ENCODE results near the gene ASPSCR1. TPM values are rescaled to one million over a fixed set of nuclear protein-coding genes. Genes with fewer than 3 reads are reported as not detected.

The ASPSCR1 gene
- total and polyA plus RNA-seq, 2 of the 13 experiments (the other 11 are each of a cell fraction or from before 2014, with no cell fraction given): 274 to 314 TPM

DNA sequence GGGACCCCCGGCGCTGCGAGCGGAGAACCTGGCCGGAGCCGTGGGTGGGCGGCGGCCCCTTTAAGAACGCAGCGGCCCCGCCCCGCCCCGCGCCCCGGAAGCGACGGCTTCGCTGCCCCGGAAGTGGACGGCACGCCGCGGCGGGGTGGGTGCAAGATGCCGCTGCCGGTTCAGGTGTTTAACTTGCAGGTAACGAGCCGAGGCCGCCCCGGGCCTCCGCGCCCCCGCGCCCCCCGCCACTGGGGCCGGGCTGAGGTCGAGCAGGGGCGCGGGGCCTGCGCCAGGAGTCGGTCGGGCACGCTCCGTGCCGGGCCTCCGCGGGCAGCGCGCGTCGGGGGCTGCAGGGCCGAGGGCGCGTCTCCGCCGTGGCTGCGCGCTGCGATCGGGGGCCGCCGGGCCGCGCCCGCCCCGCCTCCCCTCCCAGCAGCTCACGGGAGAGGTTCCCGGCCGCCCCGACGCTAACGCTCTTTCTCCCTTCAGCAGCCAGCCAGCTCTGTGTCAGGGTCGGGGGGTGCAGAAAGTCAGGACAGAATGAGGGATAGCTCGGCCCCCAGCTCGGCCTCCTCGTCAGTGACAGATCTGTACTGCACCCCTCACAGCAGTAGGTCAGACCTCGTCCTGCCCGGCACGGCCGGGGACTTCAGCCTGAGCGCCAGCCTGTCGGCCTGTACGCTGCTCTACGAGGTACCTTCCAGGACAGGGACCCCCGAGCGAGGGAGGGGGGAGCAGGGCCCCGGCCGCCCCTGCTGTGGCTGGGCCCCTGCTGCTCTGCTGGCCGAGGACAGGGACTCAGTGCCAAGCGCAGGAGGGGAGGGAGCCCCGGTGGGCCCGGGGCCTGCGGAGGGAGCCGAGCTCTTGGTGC lies 74.6 kb downstream of the ASPSCR1 start, which contains the start of the genes GPS1 and RFNG (continued):
- TF ChIP-seq SP1 (IDR thresholded peaks at IDR 0.05) (no peak), SP1 (CRISPR knock-in tag; IDR thresholded peaks at IDR 0.05) (peak; percentile 87), MED1 (CRISPR knock-in tag; IDR thresholded peaks at IDR 0.05) (peak; percentile 24; the same call in 1 of the 2 replicates), MAX (IDR thresholded peaks at IDR 0.05) (peak; percentile 67), SRF (IDR thresholded peaks at IDR 0.05; ENCODE audit: low read depth, low read length) (0 out of 2 replicates have a peak, but pooled peaks have one; percentile 4), FOXK1 (CRISPR knock-in tag; IDR thresholded peaks at IDR 0.05; ENCODE audit: borderline replicate concordance, low read depth) (peak; percentile 41; the same call in 1 of the 2 replicates), NFKB2 (CRISPR knock-in tag; IDR thresholded peaks at IDR 0.05; ENCODE audit: borderline replicate concordance) (0 out of 2 replicates have a peak, but pooled peaks have one; percentile 2), MAZ (IDR thresholded peaks at IDR 0.05; ENCODE audit: borderline replicate concordance, low read depth, low read length) (peak; percentile 84), MAZ (CRISPR knock-in tag; IDR thresholded peaks at IDR 0.05; ENCODE audit: low read depth) (peak; percentile 82)
- TF ChIP-seq, protein P1, sequence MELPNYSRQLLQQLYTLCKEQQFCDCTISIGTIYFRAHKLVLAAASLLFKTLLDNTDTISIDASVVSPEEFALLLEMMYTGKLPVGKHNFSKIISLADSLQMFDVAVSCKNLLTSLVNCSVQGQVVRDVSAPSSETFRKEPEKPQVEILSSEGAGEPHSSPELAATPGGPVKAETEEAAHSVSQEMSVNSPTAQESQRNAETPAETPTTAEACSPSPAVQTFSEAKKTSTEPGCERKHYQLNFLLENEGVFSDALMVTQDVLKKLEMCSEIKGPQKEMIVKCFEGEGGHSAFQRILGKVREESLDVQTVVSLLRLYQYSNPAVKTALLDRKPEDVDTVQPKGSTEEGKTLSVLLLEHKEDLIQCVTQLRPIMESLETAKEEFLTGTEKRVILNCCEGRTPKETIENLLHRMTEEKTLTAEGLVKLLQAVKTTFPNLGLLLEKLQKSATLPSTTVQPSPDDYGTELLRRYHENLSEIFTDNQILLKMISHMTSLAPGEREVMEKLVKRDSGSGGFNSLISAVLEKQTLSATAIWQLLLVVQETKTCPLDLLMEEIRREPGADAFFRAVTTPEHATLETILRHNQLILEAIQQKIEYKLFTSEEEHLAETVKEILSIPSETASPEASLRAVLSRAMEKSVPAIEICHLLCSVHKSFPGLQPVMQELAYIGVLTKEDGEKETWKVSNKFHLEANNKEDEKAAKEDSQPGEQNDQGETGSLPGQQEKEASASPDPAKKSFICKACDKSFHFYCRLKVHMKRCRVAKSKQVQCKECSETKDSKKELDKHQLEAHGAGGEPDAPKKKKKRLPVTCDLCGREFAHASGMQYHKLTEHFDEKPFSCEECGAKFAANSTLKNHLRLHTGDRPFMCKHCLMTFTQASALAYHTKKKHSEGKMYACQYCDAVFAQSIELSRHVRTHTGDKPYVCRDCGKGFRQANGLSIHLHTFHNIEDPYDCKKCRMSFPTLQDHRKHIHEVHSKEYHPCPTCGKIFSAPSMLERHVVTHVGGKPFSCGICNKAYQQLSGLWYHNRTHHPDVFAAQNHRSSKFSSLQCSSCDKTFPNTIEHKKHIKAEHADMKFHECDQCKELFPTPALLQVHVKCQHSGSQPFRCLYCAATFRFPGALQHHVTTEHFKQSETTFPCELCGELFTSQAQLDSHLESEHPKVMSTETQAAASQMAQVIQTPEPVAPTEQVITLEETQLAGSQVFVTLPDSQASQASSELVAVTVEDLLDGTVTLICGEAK (IDR thresholded peaks at IDR 0.05): no peak
- TF ChIP-seq, protein P1 (CRISPR knock-in tag; IDR thresholded peaks at IDR 0.05): 0 out of 2 replicates have a peak, but pooled peaks have one; percentile 19
- TF ChIP-seq, protein P2, sequence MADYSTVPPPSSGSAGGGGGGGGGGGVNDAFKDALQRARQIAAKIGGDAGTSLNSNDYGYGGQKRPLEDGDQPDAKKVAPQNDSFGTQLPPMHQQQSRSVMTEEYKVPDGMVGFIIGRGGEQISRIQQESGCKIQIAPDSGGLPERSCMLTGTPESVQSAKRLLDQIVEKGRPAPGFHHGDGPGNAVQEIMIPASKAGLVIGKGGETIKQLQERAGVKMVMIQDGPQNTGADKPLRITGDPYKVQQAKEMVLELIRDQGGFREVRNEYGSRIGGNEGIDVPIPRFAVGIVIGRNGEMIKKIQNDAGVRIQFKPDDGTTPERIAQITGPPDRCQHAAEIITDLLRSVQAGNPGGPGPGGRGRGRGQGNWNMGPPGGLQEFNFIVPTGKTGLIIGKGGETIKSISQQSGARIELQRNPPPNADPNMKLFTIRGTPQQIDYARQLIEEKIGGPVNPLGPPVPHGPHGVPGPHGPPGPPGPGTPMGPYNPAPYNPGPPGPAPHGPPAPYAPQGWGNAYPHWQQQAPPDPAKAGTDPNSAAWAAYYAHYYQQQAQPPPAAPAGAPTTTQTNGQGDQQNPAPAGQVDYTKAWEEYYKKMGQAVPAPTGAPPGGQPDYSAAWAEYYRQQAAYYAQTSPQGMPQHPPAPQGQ (CRISPR knock-in tag; IDR thresholded peaks at IDR 0.05; ENCODE audit: borderline replicate concordance): no peak
- TF ChIP-seq, protein P3, sequence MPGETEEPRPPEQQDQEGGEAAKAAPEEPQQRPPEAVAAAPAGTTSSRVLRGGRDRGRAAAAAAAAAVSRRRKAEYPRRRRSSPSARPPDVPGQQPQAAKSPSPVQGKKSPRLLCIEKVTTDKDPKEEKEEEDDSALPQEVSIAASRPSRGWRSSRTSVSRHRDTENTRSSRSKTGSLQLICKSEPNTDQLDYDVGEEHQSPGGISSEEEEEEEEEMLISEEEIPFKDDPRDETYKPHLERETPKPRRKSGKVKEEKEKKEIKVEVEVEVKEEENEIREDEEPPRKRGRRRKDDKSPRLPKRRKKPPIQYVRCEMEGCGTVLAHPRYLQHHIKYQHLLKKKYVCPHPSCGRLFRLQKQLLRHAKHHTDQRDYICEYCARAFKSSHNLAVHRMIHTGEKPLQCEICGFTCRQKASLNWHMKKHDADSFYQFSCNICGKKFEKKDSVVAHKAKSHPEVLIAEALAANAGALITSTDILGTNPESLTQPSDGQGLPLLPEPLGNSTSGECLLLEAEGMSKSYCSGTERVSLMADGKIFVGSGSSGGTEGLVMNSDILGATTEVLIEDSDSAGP (CRISPR knock-in tag; IDR thresholded peaks at IDR 0.05; ENCODE audit: borderline replicate concordance): peak; percentile 99
